Activated T-helper 1 cell treated with anti-CD3 and anti-CD28 coated beads, Interleukin-2, amount 50 U/mL, for 16 hours (primary cell): ENCODE results near the gene USP53.
"Not testable (repeated sequence)": the region's sequence is repeated elsewhere in the genome, so short reads cannot be mapped to it uniquely, and the experiment has no call there.

Experiments used
- DNase-seq, 2 donors: peaks; one replicate each; pipeline ENCODE4 v3.0.0-alpha.2; 2020; ENCODE audit warnings: low read depth in 1 of 2, low spot score in 1 of 2

The USP53 gene

GRCh38 chr4:119212234-119212963, at the start of gene USP53:
Gene USP53 (plus strand): TSS chr4:119212713. CDS start chr4:119239760, 27,047 bp downstream.
- peak; percentile 96 for DNase-seq

GRCh38 chr4:119165767-119166166, 46.7 kb upstream of the USP53 start:
- DNase-seq = no peak

- no peak for DNase-seq
Measured at GRCh38 chr4:119170195-119170594, 42.3 kb upstream of the USP53 start.

- no peak for DNase-seq
Measured at GRCh38 chr4:119172223-119172622, 40.3 kb upstream of the USP53 start.

DNA sequence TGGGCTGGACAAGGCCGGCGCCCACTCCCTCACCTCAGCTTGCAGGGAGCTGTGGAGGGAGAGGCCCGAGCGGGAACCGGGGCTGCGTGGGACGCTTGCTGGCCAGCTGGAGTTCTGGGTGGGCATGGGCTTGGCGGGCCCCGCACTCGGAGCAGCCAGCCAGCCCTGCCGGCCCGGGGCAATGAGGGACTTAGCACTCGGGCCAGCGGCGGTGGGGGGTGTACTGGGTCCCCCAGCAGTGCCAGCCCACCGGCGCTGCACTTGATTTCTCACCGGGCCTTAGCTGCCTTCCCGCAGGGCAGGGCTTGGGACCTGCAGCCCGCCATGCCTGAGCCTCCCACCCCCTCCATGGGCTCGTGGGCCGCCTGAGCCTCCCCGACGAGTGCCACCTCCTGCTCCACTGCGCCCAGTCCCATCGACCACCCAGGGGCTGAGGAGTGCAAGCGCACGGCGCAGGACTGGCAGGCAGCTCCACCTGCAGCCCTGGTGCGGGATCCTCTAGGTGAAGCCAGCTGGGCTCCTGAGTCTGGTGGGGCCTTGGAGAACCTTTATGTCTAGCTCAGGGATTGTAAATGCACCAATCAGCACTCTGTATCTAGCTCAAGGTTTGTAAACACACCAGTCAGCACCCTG, 38.7 kb upstream of the USP53 start:
- not testable (repeated sequence) for DNase-seq

DNA sequence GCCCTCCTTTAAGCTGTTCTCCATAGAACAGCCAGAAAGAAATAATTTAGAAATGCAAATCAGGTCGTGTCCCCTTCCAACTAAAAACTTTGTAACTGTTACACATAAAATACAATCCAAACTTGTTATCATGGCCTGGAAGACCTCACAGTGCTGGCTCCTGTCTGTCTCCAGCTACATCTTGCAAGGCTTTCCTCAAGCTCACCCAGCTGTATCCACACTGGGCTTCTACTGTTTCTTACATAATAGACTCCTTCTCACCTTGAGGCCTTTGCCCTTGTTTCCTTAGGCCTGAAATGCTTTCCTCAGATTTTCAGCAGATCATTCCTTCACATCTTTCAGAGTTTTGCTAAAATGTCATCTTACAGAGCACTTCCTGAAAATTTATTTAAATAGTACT, 33.5 kb upstream of the USP53 start:
- no peak for DNase-seq

DNA sequence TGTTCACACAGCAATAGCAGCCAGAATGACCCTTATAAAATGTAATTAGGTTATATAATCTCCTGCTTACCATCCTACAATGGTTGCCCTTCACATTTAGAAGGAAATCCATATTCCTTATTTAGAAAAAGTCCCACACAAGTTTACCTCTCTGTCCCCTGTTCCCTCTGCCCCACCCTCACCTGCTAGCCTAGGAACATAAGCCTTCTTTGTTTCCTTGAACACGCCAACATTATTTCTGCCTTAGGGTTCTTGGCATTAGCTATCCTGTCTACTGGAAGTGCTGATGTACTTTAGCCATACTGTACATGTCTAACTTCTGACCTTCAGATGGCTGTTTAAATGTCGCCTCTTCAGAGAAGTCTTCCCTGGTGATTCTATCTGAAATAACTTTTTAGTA, 28.4 kb upstream of the USP53 start:
- no peak for DNase-seq

GRCh38 chr4:119189638-119190037, 22.9 kb upstream of the USP53 start:
- no peak for DNase-seq

GRCh38 chr4:119190354-119190753, 22.2 kb upstream of the USP53 start:
- no peak for DNase-seq

GRCh38 chr4:119191505-119191904, 21.0 kb upstream of the USP53 start:
- DNase-seq = no peak

DNA sequence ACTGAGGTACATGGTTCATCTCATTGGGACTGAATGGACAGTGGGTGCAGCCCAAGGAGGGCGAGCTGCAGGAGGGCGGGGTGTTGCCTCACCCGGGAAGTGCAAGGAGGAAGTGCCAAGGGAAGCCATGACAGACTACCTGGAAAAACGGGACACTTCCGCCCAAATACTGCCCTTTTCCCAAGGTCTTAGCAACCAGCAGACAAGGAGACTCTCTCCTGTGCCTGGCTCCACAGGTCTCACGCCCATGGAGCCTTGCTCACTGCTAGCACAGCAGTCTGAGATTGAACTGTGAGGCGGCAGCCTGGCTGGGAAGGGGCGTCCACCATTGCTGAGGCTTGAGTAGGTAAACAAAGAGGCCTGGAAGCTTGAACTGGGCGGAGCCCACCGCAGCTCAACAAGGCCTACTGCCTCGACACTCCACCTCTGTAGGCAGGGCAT, 14.7 kb upstream of the USP53 start:
- DNase-seq = no peak

- no peak for DNase-seq
Measured at GRCh38 chr4:119204916-119205315, 7.6 kb upstream of the USP53 start.

DNA sequence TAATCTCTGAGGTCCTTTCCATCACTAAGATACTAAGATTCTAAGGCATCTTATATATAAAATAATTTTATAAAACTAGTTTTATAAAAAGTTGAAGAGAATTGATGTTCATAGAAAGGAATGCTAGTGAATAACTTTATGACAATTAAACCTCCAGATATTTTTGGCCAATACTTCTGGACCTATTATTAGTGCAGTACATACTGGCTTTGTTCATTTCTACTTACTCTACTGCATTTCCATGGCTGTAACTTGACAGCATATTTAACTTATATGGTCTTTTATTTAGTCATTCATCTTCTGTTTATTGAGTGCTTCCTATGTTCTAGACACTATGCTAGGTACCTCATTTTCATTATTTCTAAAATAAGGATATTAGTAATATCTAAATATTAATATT, 6.8 kb upstream of the USP53 start:
- no peak for DNase-seq

DNA sequence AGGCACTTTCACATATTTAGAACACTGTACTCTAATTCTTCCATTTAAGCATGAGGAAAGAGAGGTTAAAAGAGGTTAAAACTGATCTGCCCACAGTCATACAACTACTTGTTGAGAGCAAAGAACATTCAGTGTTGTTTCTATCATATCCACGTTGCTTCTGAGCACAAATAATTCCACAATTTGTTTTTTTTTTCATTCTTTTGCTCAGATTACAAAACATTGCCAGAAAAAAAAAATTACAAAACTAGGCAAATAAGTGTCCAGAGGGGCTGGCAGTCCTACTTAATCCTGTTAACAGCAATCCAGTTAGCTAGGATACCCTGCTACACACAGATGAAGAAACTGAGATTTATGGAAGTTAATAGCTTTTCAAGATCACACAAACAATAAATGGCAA, 6.3 kb upstream of the USP53 start:
- no peak for DNase-seq

- no peak for DNase-seq
Measured at GRCh38 chr4:119207051-119207450, 5.5 kb upstream of the USP53 start.

DNA sequence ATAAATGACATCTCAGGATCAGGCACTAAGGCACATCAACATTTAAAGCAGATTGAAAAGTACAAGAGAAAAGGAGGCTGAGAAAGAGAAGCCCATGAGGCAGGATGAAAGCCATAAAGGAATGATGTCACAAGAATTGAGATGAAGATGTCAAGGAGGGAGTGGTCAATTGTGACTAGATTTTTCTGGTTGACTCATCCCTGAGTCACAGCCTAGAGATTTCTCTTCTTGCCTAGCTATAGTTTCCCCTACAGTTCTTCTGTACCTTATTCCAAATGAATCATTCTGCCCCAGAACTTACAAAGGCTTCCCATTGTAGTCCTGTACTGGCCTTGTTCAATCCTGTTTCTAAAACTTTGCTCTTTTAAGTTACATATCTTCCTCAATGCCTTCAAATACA, 3.4 kb upstream of the USP53 start:
- DNase-seq = no peak

DNA sequence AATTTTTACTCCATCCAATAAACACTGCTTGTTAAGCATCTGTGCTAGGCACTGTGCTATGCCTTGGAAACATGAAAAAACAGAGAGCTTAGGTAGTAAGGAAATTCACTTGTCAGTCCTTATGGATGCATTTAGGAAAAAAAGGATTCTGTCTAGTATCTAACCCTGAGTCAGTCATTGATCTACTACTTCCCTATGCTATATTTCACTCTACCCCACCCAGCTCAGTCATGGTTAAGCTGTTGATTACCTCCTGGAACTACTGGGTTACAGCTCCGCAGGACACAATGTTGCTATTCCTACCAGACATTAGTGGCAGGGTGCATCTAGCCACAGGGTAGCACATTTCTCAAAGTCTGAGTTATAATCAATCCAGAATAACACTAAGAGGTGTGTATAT, 2.9 kb upstream of the USP53 start:
- no peak for DNase-seq

- no peak for DNase-seq
Measured at GRCh38 chr4:119210775-119211174, 1.7 kb upstream of the USP53 start.

GRCh38 chr4:119211867-119212233, 663 bp upstream of the USP53 start:
- no peak for DNase-seq

- DNase-seq = peak; percentile 26 to 46
Measured at GRCh38 chr4:119212964-119213606, 572 bp downstream of the USP53 start.

- no peak for DNase-seq
Measured at GRCh38 chr4:119218093-119218492, 5.6 kb downstream of the USP53 start.

GRCh38 chr4:119221412-119221811, 8.9 kb downstream of the USP53 start:
- no peak for DNase-seq
